ENCODE data around the gene CITED2. TPM values are rescaled to one million over a fixed set of nuclear protein-coding genes. Genes with fewer than 3 reads are reported as not detected.

CITED2 gene
- polyA plus RNA-seq, 3 donors: 22.9 to 71.6 (median 43.9) TPM

GRCh38 chr6:139409026-139409425 is 34.6 kb upstream of the CITED2 start:
- H3K27ac ChIP-seq (ENCODE audit: low read depth in 1 of 2, low read length in 2 of 2): no peak overlapping the region
- Mint-ChIP-seq H3K4me1 (peaks cover 5% of the 10 kb centered on the region), H3K27me3 (ENCODE audit: low read depth in 3 of 3) (peaks cover 0 to 2% (median 0%) of the 10 kb centered on the region in 3 donors), H3K9me3 (peaks cover 0 to 2% (median 0%) of the 10 kb centered on the region in 7 donors), H3K4me3 (no peak overlapping the region), H3K27ac (no peak overlapping the region), H3K36me3 (no peaks in the 10 kb centered on the region)
- no peak overlapping the region for H2AFZ ChIP-seq (ENCODE audit: insufficient read depth, low read depth, low read length, poor library complexity, severe bottlenecking)
- H3K4me2 ChIP-seq (replicated peaks; ENCODE audit: extremely low read depth, low read length, poor library complexity, severe bottlenecking): no peak overlapping the region
- intact Hi-C loops (cut with micrococcal nuclease): no loop called here
- no peaks in the 10 kb centered on the region for H3K36me3 ChIP-seq (replicated peaks in 1 of 2; ENCODE audit: control insufficient read depth in 1 of 2, insufficient read depth in 2 of 2, low read length in 2 of 2)
- H3K27me3 ChIP-seq (ENCODE audit: control insufficient read depth in 2 of 2, insufficient read depth in 2 of 2, low read length in 2 of 2): no peaks in the 10 kb centered on the region
- H3K4me3 ChIP-seq (replicated peaks in 1 of 3; ENCODE audit: low read depth in 2 of 3, low read length in 3 of 3): no peak overlapping the region
- no peaks in the 10 kb centered on the region for H3K4me1 ChIP-seq (ENCODE audit: control insufficient read depth in 1 of 2, insufficient read depth in 2 of 2, low read length in 2 of 2)
- 91% methylated on average over 3 of the region's 4 CpGs for WGBS (ENCODE audit: insufficient coverage)
- no peaks in the 10 kb centered on the region for H3K79me2 ChIP-seq (ENCODE audit: insufficient read depth, low read length)
- H3K9me3 ChIP-seq (replicated peaks in 1 of 2; ENCODE audit: control insufficient read depth in 1 of 2, insufficient read depth in 1 of 2, low read length in 2 of 2): no peaks in the 10 kb centered on the region
- no peak overlapping the region for H3K9ac ChIP-seq (ENCODE audit: insufficient read depth, low read length, poor library complexity, severe bottlenecking)
- no peak for TF ChIP-seq CTCF (IDR thresholded peaks at IDR 0.05)
- no peak for DNase-seq
- no peaks in the 10 kb centered on the region for H4K20me1 ChIP-seq (ENCODE audit: insufficient read depth, low read length)

- H3K9ac ChIP-seq (ENCODE audit: insufficient read depth, low read length, poor library complexity, severe bottlenecking): no peak overlapping the region
- H3K4me3 ChIP-seq (replicated peaks in 1 of 3; ENCODE audit: low read depth in 2 of 3, low read length in 3 of 3): no peak overlapping the region
- H3K4me1 Mint-ChIP-seq: no peaks in the 10 kb centered on the region
- no peaks in the 10 kb centered on the region for H3K27me3 ChIP-seq (ENCODE audit: control insufficient read depth in 2 of 2, insufficient read depth in 2 of 2, low read length in 2 of 2)
- H3K4me1 ChIP-seq (ENCODE audit: control insufficient read depth in 1 of 2, insufficient read depth in 2 of 2, low read length in 2 of 2): no peaks in the 10 kb centered on the region
- 87% methylated on average over 2 of the region's 4 CpGs for WGBS (ENCODE audit: insufficient coverage)
- H3K79me2 ChIP-seq (ENCODE audit: insufficient read depth, low read length): no peaks in the 10 kb centered on the region
- no peaks in the 10 kb centered on the region for H3K36me3 Mint-ChIP-seq
- TF ChIP-seq CTCF (IDR thresholded peaks at IDR 0.05): no peak
- H3K4me2 ChIP-seq (replicated peaks; ENCODE audit: extremely low read depth, low read length, poor library complexity, severe bottlenecking): no peak overlapping the region
- no peaks in the 10 kb centered on the region for H4K20me1 ChIP-seq (ENCODE audit: insufficient read depth, low read length)
- H3K36me3 ChIP-seq (replicated peaks in 1 of 2; ENCODE audit: control insufficient read depth in 1 of 2, insufficient read depth in 2 of 2, low read length in 2 of 2): no peaks in the 10 kb centered on the region
- no peak overlapping the region for H2AFZ ChIP-seq (ENCODE audit: insufficient read depth, low read depth, low read length, poor library complexity, severe bottlenecking)
- peaks cover 0 to 2% (median 0%) of the 10 kb centered on the region in 7 donors for H3K9me3 Mint-ChIP-seq
- no peak for DNase-seq
- H3K27me3 Mint-ChIP-seq (ENCODE audit: low read depth in 3 of 3): peaks cover 0 to 2% (median 0%) of the 10 kb centered on the region in 3 donors
- H3K27ac ChIP-seq (ENCODE audit: low read depth in 1 of 2, low read length in 2 of 2): no peak overlapping the region
- H3K9me3 ChIP-seq (replicated peaks in 1 of 2; ENCODE audit: control insufficient read depth in 1 of 2, insufficient read depth in 1 of 2, low read length in 2 of 2): no peaks in the 10 kb centered on the region
- intact Hi-C loops (cut with micrococcal nuclease): no loop called here
- H3K4me3 Mint-ChIP-seq: no peak overlapping the region
- no peak overlapping the region for H3K27ac Mint-ChIP-seq
Observed at GRCh38 chr6:139407718-139408222, 33.3 kb upstream of the CITED2 start.
